D721Med (cell line): ENCODE results near the gene DAZAP1.
"Not testable (repeated sequence)": the region's sequence is repeated elsewhere in the genome, so short reads cannot be mapped to it uniquely, and the experiment has no call there.

Source experiments
- DNase-seq: peaks from one replicate; pipeline ENCODE4 v3.0.0; 2011; ENCODE audit warnings: low spot score; ENCODE audit not compliant: insufficient read length
- FAIRE-seq: peaks from 2 replicates; lab custom pipeline; 2011; peaks lifted over from hg19 to GRCh38; lab: Jason Lieb, UNC
- TF ChIP-seq, protein P1 (sequence below): IDR thresholded peaks from 2 replicates; pipeline ENCODE4 v1.5.1; 2012; ENCODE audit warnings: mild to moderate bottlenecking, control low read depth; ENCODE audit not compliant: insufficient read depth; ENCODE audit errors: missing control alignments

Gene DAZAP1

DNA sequence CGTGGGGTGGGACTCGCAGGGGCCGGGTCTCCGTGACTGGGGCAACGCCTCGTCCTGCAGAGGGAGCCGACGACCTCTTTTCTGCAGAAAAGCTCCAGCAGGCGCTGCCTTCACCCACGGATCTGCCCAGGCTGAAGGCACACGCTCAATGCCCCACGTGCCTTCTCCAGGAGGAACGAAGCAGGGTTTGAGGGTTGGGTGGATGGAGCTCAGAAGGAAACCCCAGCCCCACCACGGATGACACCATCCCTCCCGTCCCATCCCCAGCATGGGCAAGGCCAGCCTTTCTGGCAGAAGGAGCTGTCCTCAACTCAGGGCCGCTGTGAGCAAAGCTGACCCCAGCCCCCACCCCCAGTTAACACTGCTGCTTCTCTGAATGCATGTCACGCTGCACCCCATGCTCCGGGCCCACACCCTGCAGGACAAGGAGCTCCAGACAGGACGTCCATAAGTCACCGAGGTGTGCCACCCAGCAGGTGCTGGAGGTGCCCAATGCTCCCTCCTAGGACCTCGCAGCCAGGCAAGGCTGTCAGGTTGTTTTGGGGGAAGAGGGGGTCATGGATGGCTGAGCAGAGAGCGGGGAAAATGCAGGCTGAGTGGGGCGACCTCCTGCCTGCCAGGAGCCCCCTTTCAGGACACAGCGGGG, 64.3 kb downstream of the DAZAP1 start:
- TF ChIP-seq, protein P1, sequence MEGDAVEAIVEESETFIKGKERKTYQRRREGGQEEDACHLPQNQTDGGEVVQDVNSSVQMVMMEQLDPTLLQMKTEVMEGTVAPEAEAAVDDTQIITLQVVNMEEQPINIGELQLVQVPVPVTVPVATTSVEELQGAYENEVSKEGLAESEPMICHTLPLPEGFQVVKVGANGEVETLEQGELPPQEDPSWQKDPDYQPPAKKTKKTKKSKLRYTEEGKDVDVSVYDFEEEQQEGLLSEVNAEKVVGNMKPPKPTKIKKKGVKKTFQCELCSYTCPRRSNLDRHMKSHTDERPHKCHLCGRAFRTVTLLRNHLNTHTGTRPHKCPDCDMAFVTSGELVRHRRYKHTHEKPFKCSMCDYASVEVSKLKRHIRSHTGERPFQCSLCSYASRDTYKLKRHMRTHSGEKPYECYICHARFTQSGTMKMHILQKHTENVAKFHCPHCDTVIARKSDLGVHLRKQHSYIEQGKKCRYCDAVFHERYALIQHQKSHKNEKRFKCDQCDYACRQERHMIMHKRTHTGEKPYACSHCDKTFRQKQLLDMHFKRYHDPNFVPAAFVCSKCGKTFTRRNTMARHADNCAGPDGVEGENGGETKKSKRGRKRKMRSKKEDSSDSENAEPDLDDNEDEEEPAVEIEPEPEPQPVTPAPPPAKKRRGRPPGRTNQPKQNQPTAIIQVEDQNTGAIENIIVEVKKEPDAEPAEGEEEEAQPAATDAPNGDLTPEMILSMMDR: peak; percentile 22
- FAIRE-seq: no peak
- no peak for DNase-seq

DNA sequence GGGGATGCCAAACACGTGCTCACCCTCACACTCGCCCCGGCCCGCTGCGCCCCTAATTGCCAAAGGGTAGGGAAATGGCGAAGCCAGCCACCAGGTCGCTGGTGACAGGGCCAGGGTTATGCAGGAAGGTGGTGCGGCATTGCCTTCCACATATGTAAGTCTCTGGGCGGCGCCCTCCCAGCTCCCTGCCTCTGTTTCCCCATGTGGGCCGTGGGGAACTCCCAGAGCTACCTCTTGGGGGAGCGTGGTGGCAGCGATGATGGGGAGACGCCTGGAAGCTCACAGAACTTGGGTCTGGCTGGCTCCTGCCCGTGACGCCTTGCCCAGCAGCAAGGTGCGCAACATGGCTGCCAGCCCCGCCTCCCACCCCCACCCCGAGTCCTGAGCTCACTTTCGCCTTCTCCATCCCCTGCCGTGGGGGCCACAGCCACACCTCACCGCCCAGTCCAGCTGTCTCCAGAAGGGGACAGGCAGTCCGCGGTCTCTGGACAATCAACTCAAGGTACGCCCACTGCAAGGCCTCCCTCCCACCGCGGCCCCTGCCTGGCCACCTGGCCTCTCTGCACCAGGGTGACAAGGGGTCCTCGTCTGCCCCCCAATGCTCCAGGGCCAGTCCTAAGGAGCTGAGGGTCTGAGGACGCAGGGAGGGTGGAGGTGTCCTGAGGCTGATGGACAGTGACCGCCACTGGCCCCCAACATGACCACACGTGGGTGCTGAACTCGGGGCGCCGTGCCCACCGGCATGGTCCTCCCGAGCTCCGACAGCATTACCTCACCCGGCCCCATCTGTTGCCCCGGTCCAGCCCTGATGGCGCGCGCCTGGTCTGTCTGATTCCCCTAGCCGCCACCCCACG, 65.1 kb downstream of the DAZAP1 start:
- FAIRE-seq (no peak), DNase-seq (no peak)
- TF ChIP-seq, protein P1: no peak

DNA sequence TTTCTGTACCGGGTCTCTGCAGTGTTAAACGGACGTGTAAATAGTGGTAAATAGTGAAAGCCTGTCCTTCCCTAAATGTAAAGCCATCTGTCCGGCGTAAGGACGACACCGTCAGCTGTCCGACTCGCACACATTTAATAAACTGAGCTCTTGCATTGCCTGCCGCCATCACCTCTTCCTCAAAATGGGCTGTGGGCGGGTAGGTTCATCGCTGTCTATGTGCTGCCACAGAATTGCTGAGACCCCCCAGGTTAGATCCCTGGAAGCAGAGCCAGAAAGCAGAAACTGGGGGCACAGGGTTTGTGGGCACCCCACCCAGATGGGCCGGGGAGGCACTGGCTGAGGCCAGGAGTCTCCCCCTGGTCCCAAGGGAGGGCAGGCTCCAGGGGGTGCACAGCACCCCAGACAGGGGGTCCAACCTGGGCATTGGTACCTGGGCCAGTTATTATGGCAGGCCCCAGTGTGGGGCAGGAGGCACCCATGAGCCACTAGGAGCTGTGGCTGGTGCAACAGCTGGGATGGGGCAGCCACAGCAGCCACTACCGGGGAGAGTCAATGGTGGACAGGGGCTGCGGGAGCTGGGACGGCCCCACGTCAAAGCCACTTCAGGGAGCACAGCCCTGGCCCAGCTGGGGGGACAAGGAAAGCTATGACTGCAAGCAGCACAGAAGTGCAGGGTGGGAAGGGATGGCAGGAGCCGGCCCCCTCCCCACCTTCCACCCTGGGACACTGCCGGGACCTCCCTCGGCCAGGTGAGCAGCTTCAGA, 65.9 kb downstream of the DAZAP1 start:
- DNase-seq: no peak
- no peak for FAIRE-seq
- TF ChIP-seq, protein P1: no peak

DNA sequence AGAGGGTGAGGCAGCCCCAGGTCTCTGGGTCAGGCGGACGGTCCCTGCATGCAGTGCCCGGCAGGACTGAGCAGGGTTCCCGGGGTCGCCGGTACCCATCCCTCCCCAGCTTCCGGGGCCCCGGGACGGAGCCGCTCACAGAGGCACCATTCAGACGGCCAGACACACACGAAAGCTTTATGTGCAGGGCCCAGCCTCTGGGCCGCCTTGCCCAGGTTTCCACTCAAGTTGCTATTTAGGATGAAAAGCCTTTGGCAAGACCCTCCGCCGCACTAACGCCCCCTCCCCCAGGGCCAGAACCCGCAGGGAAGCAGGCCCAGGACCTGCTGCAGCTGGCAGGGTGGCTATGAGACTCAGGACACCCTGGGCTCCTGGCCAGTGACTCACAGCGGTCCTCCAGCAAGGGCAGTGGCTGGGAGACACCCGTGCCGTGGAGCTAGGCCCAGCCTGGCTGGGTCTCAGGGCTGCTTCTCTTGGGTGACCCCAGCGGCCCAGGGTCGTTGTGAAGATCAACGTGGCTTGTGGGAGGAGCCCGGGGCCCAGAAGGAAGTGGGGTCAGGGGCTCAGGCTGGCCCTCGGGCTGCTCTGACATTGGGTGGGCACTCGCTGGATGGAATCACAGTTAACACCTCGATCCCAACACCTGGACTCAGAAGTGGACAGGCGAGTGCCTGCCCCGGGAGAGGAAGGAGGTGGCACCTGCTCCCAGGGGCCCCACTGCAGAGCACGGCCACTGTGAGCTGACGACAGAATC, 66.8 kb downstream of the DAZAP1 start:
- FAIRE-seq: no peak
- no peak for DNase-seq
- TF ChIP-seq, protein P1: no peak

DNA sequence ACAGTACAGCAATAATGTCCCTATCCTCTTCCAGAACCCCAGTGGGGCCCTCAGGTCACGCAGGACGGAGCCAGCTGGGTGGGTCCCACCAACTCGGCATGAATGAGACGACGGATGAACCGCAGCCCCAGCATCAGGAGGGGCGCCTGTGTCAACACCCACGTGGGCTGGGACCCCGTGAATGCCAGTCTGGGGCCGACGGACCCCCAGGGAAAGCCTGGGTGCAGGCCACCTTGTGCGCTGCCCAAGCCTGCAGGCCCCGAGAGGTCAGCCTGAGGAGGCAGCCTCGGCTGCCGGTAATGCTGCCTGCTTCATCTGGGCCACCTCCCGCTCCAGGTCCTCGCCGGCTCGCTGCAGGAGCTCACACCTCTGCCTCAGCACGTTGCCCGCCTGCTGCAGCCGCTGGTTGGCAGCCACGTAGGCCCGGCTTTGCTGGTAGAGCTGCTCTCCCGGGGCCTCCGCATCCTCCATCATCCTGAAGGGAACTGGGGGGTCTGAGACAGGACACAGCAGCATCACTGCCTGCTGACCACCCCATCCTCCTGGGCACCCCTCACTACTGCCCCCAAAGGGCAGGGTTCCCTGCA, 67.5 kb downstream of the DAZAP1 start:
- FAIRE-seq (no peak), DNase-seq (no peak)
- TF ChIP-seq, protein P1: no peak

DNA sequence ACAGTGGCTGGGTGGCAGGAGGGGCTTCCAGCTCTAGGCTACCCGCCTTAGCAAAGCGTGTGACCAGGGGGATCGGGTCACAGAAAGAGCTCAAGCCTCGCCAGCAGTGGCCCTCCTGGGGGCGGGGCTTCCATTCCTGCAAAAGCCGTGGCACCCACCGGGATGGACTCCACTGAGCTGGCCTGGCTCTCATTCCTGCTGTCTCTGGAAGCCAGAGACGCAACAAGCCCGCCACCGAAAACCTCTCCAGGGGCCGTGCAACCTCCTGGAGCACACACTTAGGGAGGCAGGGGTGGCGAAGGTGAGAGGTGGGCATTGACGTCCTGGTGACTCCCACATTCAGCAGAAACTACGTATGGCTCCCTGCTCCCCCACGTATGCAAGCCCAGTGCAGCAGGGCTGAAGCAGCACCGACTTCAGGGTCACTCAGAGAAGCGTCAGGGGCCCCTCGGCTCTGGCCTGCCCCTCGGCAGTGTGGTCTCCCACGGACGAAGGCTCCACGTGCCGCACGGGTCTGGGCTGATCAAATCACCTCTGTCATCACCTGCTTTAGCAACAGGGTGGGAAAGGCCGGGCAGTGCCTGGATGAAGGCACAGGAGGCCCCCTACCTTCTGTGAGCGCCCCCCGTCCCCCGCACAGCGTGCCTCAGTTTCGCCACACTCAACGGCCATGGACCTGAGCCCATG, 68.5 kb downstream of the DAZAP1 start:
- TF ChIP-seq, protein P1: no peak
- FAIRE-seq: no peak
- DNase-seq: peak; percentile 17

DNA sequence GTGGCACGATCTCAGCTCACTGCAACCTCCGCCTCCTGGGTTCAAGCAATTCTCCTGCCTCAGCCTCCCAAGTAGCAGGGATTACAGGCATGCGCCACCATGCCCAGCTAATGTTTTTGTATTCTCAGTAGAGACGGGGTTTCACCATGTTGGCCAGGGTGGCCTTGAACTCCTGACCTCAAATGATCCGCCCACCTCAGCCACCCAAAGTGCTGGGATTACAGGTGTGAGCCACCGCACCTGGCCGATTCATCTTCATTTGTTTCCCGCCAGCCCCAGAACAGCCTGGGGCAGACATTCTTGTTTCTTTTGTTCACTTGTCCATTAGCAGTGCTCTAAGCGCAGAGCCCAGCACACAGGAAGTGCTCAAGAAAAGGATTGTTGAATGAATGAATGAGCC, 69.7 kb downstream of the DAZAP1 start:
- FAIRE-seq, DNase-seq: not testable (repeated sequence)
